ENCODE measurements around the gene PRPF4.

- TF ChIP-seq CTCF (IDR thresholded peaks at IDR 0.05) (no peak), POLR2A (IDR thresholded peaks at IDR 0.05) (no peak)
Observed at GRCh38 chr9:113237026-113237425, 38.4 kb upstream of the PRPF4 start.
